ENCODE measurements around the gene GCN1.

Gene GCN1

DNA sequence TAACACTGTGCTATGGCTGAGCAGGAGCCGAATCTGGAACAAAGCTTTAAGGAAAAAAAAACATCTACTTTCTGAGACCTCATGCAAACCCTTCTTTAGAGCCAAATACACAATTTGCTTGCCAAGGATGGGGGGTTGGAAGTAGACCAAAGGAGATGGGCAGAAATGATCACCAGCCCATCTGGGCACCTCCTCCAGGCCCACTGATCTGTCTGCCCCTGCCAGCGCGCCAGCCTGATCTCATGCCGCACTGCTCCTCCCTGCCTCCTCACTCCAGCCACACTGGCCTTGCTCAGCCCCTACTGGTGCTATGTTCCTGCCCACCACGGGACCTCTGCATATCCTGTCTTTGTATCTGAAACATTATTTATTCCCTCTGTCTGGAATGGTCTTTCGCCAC, 53.2 kb downstream of the GCN1 start:
- no peak for DNase-seq

DNA sequence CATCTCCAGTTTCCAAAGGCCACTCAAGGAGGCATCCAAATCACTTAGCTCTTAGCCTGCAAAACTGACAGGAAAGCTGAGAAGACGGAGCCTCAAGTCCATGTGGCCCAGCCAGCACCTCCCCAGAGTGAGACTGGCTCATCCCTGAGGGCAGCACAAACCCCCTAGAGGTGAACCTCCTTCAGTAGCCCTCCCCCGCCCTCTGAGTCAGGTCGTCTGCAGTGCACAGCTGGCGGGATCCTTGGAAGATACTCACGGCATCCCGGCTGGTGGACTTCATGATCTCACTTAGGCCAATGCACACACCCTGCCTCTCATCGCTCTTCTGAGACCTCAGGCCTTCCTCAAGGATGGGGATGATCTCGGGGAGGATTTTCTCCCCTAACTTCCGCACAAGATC, 53.9 kb downstream of the GCN1 start:
- DNase-seq, result no peak

DNA sequence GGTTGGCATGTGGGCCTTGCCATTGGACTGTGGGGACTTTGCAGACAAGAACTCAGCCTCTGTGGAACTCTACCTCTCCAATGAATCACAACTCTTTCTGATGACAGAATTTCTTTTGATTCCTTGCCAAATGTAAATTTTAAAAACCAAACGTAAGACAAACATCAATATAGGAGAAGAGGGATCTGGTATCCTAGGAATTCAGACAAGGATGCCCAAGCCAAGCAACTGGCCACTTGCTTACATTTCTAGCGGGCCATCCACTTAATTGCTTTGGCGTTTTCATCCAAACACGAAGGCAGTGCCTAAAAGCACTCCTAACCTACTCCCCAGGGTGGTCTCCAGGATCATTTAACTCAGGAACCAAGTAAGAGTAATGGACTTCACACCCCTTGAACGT, 54.6 kb downstream of the GCN1 start:
- DNase-seq, result no peak

DNA sequence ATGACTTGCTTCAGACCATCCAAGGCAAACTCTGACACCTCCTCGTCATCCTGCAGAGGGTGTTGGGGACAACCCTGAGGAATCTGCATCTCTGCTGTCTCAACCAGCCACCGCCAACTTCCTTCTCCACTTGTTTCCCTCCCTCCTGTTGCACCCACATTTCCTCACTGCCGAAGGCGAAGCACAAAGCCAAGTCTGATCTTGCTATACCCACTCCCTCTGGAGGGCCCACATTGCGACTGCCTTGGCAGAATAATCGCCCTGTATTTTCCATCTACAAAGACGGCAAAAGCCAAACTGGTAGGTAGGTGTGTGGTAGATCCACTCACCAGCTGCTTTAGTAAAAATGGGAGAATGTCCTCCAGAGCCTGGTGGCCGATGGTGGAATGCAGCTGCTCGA, 56.1 kb downstream of the GCN1 start:
- no peak for DNase-seq

DNA sequence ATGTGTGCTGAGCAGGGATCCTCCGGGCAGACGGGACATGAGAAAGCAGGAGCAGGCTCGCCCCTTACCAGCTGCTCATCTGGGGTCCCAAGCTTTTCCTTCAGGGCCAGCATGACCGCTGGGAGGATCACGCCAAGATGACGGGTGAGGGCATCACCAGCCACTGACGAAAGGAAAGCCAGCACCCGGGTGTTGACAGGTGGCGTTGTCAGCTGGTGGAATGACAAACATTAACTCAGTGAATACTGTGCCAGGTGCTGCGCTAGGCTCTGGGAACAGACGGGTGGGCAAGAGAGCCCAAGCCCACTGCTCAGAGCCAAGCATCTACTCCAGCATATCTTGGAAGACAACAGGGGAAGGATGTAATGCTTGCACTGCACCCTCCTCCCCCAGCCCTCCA, 56.7 kb downstream of the GCN1 start:
- no peak for DNase-seq

DNA sequence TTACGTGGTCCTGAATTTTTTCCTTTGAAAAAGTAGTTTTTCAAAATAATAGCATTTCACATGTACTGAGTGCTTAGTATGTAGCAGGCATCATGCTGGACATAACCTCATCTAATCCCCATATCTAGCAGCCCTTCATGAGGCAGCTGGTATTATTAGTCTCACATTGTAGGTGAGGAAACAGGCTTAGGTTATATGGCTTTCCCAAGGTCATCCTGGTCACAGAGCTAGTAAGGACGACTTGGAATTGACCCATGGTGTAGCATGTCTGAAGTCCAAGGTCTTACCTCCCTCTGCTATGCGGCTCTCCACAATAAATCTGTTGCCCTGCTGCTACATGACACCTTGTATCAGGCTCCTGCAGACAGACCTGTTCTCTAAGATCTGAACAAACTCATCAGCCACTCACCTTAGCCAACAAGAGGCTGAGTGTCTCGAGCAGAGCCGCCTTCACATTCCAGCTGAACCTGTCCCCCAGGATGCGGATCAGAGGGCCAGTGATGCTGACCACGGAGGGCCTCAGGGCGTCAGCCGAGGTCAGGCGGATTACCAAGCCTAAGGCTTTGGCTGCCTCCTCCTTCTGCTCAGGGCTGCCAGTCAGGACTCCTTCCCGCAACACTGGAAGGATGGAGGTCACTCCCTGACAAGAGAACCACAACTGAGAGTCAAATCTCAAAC, 58.3 kb downstream of the GCN1 start:
- no peak for DNase-seq

DNA sequence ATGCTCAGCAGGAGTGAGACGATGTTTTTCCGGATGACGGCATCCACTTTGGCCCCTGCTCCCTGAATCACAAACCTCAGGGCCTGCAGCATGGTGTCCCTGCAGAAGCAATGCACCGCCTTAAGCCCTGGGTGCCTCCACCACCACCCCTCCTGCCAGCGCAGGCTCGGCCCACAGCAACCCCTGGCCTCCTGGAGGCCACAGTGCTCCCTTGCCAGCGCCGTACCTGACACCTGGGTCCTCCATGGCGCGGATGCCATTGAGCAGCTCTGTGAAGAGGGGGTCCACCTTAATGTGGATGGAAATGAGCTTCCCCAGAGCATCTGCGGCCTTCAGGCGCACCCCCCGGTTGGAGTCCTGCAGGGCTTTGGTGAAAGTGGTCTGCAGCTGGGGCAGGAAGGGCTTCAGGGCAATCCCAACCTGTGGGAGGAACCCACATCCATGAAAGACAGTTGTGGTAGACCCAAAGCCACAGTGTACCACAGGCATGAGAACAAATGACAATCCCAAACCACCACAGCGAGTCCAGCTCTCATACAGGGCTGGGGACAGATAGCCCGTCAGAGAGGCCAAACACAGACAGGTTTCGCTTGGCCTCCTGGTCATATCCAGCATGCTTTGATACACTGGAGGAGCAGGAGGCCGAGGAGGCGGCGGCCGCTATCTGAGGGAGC, 60.1 kb downstream of the GCN1 start:
- no peak for DNase-seq

DNA sequence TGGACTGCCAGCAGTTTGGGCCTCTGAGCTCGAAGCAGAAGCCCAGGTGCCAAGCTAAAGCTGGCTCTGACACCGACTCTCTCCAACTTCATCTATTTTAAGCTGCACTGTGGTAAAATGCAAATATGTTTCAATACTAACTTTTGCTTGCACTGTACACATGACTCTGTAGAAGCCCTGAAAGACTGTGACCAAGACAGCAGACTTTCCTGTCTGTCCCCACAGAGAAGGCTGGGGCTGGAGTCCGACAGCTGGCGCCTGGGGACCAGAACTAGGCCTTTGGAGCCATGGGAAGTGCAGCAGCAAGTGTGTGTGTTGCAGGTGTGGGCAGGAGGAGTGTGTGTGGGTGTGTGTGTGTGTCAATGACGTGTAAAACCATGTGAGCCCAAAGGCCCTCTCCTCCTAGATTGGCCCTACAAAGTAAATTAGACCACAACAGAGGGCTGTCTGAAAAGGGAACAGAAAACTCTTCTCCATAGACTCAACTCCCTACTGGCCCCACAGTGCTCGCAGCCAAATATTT, 61.6 kb downstream of the GCN1 start:
- DNase-seq, result no peak

DNA sequence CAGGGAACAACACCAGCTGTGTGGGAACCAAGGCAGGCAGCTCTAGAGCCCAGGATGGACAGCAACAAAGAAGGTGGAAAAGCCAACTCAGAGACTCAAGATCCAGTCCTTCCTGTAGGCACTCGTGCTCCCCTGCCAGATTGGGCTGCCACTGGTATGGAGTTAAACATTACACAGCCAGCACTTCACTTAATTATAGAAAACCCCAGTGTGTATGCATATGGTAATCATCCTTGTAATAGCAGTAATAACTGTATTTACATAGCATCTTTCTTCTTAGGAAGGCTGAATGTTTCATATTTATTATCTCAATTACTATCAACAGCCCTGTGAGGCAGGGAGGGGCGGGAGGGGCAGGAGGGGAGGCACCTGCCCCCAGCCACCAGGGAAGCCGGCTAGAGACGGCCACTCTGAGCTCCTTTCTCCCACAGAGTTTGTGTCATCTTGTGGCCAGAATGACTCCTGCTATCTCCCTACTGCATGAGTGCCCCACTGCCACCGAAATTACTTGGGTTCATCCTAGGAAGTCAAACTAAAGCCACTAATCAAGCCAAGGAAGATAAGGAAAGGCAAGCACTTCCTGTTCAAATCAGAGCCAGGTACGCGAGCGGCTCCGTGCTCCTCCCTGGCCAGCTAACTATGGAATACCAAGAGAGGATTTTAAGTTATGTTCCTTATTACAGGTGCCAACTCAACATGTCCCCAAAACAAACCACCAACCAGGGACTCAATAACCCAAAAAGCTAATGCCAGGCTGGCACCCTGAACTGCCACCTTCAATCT, 62.3 kb downstream of the GCN1 start:
- DNase-seq, result no peak

DNA sequence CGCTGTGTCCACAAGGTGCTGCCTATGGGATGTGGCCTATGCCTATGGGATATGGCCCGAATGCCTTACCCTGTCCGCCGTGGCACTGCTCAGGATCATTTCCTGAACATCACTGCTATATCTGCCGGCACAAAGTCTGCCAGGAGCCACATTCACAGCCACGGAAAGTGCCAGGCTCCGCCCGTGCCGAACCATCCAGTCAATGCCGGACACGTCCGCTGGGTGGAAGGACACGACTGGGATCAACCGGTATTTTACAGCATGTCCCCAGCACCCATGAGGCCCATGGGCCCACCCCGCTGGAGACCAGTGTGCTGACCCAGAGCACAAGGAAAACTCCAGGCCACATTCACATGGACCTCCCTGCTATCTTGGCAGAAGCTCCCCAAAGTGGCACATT, 63.4 kb downstream of the GCN1 start:
- no peak for DNase-seq

DNA sequence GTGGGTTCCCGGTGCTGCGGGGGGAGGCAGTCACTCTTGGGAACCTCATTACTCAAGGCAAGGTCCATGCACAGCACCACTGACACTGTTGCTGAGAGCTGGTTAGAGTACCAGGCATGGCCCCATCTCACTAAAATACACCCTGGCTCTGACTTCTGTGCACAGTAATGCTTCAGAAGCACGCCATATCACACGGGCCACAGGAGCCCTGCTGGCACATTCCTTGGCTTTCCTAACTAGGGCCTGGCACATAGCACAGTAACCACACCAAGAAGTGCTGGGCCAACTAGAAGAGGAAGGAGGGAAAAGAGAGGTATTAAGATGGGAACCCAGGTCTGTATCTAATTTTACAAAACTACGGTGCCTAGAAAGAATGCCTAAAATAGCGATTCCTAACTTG, 64.5 kb downstream of the GCN1 start:
- DNase-seq, result no peak

DNA sequence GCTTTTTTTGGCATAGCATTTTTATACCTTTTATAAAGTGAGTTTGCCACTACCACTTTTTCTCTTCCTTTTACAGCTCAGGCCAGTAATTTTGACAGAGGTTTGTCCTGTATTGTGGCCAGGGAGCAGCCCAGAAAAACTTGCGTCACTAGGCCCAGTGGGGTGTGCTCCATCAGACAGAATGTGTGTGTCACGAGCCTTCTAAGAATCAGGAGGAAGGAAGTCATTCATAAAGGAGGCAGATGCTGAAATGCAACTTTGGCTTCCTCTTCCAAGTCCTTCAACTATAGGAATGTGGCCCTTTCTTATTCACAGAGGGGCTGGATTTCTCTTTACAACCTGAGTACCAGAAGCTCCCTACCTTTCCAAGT, 67.9 kb downstream of the GCN1 start:
- DNase-seq, result no peak

DNA sequence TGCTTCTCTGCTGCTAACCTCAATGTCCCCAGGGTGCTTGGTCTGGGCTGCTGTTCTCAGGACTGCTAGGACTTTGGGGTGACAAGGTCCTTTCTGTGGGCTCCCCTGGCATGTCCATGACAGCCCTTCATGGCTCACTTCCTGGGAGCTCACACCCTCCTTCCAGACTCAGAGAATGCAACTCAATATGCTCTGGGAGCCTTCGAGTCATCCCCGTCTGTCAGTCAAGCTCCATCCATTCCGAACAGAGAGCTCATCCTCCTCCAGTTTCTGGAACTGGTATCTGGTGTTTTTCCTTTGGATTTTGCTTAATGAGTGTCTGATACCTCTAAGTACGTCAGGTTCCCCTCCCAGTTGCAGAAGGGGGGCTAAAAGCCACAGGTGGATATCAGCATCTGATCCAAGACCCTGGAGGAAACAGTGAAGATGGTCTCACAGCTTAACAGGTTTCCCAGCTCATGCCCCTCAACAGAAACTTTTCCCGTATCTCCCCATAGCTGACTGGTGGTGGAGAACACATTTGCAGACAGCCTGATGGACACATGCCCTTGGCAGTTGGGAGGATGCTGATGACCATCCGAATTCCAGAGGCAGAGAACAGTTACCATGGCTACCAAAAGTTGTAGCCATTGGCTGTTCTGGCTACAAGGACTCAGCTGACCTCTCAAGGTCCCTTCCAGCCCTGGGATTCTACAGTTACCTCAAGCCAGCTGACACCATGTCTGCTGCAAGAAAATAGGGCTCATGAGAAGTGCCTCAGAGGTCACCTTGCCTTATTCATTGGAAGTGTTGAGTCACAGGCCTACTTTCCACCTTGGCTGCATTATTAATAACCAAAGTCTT, 68.5 kb downstream of the GCN1 start:
- no peak for DNase-seq

DNA sequence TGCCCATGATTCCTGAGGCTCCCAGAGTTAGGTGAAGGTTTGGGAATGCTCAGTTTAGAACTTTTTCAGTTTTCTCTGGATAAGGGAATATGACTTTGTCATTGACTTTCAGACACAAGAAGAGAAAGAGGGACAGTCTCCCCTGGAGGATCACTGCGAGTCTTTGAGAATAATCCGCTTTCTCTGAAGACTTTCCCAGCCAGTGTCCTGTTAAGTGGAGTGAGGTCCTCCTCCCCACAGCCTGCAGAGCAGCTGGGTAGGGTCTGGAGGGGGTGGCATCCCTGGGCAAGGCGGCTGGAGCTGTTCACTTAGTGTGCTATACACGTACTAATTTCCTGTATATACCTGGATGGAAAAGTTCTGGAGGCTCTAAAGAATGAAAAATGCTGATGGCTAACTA, 69.5 kb downstream of the GCN1 start:
- no peak for DNase-seq

DNA sequence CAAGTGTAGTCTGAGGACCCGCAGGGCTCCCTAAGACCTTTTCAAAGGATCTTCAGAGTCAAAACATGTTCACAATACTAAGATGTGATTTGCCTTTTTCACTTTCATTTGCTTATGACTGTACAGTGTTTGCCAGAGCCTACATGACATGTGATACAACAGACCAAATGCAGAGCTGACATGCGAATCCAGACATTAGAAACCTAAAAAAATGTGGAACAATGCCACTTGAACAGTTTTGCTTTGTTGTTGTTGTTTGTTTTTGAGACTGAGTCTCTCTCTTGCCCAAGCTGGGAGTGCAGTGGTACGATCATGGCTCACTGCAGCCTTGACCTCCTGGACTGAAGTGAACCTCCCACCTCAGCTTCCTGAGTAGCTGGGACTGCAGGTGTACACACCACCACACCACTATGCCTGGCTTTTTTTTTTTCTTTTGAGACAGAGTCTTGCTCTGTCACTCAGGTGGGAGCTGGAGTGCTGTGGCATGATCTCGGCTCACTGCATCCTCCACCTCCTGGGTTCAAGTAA, 72.7 kb downstream of the GCN1 start:
- DNase-seq, result no peak

DNA sequence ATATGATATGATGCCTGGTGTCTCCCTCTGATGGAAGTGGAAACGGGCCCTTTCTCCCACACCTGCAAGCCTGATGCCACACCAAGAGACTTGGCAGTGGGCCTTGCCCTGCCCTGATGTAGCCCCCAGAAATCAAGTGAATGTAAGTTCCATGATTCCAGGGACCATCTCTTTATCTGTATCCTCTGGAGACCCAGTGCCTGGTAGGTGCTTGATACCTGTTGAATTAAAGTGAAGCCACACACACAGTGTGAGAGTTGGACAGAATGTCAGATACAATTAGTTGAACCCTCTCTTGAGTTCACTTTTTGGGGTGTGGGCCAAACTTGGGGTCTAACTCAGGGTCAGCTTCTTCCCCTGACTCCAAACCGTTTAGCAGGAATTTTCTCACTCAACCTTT, 73.2 kb downstream of the GCN1 start:
- no peak for DNase-seq

DNA sequence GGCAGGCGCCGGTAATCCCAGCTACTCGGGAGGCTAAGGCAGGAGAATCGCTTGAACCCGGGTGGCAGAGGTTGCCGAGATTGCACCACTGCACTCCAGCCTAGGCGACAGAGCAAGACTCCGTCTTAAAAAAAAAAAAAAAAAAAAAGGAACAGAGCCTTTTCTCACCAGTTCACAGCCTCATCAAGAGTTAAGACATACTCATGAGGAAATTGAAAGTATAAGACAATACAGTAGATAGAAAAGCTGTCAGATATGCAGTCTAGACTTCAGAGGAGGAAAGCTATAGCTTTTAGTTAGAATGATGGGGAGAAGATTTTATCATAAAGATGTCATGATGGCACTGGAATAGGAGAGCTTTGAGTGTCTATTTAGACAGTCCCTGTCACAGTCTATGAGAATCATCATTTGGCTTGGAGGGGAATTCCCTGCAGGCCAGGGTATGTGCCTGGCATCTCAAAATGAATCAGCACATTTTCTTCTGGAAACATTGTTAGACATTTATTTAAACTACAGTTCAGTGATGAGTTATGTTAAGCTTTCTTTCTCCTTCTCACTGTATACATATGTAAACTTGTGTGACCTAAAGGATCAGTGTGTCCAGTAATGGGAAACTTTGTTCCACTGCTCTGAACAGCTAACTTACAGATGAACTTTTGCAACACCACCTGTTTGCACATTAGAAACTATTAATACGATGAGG, 75.1 kb downstream of the GCN1 start:
- no peak for DNase-seq

DNA sequence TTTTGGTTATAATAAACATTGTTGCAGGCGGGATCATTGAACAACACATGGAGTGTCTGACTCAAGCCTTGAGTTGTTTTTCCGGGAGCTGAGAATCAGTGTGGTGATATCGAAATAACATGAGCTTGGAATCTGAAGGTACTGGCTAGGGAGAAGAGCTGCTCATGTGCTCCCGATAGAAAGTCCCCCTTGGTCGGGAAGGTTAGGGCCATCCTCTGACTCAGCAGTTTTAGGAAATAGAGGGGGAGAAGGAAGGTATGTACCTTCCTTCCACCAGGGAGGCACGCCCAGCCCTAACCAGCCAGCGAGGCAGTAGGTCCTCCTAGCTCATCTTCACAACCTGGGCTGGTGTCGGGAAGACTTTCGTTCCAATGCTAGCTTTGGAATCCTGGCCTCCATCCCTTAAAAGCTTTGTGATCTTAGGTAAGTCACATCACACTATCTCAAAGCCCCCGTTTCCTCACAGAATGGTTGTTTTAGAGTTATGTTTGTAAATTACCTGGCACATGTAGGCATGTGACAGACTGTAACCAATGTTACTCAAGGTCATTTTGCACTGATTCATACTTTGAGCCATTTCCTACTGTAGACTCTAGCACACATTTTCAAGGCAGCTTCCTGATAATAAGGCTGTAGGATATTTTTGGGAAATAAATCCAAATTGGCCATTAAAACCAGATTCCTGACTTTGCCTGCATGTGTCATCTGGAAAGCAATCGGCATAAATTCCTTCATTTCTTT, 76.0 kb downstream of the GCN1 start:
- DNase-seq, result no peak

DNA sequence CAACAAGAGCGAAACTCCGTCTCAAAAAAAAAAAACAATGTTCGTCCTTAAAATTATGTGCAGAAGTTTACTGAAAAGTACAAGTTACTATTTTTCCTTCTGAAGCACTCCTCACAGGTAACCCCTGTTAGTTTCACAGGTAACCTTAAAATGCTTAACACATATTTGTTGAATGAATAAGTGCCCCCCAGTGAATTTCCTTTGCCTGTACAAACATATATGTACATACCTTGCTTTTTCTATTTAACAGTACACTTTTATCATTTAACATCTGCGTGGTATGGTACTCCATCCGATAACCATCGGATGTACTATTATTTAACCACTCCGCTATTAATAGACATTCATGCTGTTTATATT, 76.6 kb downstream of the GCN1 start:
- no peak for DNase-seq

DNA sequence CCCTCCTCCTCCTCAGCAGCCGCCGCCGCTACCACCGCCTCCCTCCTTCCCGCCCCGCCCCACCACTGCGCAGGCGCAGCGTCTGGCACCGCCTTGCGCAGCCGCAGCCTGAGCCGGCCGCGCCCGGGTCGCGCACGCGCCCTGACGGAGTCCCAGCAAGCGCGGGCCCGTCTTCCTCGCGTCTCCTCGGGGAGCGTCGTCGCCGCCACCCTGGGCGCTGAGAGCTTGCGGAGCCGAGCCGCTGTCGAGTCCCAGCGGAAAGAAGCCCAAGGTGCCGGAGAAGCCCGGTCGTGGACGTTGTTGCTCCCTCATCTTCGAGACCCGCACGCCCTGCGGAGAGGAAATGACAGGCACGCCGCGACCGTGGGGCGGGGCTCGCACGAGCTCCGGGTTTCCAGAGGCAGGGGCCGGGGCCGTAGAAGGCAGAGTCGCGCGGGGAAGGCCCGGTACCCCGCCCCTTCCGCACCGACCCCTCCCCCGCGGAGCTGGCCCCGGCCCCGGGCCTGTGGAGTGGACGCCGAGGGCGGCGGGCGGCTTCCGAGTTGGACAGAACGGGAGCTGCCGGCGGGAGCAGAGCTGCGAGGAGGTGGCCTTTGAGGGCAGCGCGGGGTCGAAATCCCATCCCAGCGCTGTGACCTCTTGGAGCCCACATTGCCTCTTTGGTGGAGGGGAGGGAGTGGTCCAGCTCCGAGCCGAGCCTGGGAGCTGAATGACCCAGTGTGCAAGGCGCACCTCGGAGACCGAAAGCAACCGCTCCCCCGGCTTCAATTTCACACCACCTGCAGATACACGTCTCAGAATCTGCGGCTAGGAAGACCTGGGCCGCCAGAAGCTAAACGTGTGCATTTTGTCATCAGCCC, 77.5 kb downstream of the GCN1 start:
- DNase-seq, result peak; percentile 97

DNA sequence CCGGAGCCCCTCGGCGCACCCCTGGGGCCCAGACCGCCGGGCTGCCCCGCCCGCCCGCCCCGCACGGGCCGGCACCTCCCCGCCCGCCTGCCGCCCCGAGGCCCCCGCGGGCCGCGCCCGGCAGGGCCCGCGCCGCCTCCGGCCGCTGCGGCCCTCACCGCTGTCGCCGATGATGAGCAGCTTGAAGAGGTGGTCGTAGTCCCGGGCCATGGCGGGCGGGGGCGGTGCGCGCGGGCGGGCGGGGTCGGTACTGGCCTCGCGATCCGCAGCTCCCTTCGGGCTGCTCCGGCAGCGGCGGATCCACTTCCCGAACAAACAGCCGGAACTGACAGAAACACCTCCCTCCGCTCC, 78.1 kb downstream of the GCN1 start, which contains the start of gene RAB35:
RAB35 (minus strand) TSS at position 313 of the 351 bp plus-strand sequence; CDS start at position 210, 103 bp downstream.
- DNase-seq, result no peak
